ENCODE measurements around the gene LTA4H.

DNA sequence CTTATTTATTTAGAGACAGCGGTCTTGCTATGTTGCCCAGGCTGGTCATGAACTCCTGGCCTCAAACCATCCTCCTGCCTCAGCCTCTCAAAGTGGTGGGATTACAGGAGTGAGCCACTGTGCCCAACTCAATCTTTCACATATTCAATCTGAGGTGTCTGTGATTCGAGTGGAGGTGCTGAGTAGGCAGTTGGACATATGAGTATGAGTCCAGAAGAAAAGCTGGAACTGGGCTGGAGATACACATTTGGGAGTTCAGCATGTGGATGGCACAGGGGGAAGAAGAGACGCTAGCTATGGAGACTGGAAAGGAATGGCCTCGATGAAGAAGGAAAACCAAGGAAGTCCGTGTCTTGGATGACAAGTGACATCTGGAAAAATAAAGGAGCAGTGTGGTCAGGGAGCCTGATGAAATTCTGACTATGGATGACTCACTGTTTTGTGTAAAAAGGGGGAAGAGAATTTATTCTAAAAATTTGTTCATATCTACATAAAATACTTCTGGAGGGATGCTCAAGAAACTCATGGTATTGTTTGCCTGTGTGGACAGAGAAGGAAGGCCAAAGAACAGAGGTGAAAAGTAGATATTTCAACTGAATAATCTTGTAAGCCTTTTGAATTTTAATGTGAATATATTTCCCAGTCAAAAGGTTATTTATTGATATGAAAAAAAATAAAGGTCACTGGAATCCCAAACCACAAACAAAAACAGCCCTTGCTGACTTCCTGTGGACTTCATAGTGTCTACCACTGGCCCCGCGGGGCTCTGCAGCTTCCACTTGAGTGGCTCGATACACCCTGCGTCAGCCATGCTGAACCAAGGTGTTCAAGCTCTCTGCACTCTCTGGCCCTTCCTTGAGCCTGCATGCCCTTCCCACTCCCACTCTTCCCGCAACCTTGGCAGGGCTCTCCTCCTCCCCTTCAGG lies 8.9 kb upstream of the LTA4H start:
- TF ChIP-seq, protein P1, sequence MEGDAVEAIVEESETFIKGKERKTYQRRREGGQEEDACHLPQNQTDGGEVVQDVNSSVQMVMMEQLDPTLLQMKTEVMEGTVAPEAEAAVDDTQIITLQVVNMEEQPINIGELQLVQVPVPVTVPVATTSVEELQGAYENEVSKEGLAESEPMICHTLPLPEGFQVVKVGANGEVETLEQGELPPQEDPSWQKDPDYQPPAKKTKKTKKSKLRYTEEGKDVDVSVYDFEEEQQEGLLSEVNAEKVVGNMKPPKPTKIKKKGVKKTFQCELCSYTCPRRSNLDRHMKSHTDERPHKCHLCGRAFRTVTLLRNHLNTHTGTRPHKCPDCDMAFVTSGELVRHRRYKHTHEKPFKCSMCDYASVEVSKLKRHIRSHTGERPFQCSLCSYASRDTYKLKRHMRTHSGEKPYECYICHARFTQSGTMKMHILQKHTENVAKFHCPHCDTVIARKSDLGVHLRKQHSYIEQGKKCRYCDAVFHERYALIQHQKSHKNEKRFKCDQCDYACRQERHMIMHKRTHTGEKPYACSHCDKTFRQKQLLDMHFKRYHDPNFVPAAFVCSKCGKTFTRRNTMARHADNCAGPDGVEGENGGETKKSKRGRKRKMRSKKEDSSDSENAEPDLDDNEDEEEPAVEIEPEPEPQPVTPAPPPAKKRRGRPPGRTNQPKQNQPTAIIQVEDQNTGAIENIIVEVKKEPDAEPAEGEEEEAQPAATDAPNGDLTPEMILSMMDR (IDR thresholded peaks at IDR 0.05; ENCODE audit: insufficient read depth, low read depth, low read length), result no peak
- no peak for TF ChIP-seq EZH2 (IDR thresholded peaks at IDR 0.05; ENCODE audit: insufficient read depth, low read length)

All from astrocyte (in vitro differentiated cells and primary cell).